ENCODE data around the gene MXRA8.
A peak's percentile ranks its signal among the peaks of the same experiment; 100 is the strongest.

DNA sequence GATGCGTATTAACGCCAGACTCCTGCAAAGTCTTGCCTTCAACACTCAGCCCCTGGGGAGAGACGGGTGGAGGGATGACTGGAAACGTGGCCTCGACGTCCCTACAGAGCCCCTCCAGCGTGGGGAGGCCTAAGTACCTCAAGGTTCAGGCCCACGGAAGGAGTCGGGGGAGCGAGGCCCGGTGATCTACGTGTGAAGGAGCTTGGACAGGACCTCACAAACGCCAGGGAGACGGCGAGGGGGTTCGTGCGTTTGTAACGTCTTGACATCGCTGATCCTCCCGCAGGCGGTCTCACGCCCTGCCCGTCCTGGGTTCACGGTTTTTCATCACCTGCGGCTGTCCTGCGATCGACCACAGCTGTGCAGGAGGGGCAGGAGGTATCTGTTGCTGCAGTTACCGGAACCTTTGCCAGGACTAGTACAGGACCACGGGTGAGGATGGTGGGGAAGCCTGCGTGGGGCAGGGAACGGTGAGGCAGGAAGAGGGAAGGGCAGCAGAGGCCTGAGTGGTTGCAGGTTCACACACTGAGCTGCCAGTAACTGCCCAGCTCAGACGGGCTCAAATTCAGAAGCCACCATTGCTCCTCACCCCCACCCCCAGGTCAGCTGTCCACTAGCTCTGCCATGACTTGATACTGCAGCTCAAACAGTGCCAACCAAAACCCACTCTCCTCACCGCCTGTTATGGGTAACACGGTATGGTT, 41.7 kb upstream of the MXRA8 start:
- TF ChIP-seq TARDBP (IDR thresholded peaks at IDR 0.05) (0 out of 2 replicates have a peak, but pooled peaks have one; percentile 2), EZH2 (IDR thresholded peaks at IDR 0.05; ENCODE audit: borderline replicate concordance, low read depth, low read length) (no peak), PHF8 (IDR thresholded peaks at IDR 0.05; ENCODE audit: borderline replicate concordance, low read length) (no peak), SMC3 (conservative IDR thresholded peaks at IDR 0.05; ENCODE audit: insufficient read depth, low read depth, low read length) (no peak)
- TF ChIP-seq, protein P1, sequence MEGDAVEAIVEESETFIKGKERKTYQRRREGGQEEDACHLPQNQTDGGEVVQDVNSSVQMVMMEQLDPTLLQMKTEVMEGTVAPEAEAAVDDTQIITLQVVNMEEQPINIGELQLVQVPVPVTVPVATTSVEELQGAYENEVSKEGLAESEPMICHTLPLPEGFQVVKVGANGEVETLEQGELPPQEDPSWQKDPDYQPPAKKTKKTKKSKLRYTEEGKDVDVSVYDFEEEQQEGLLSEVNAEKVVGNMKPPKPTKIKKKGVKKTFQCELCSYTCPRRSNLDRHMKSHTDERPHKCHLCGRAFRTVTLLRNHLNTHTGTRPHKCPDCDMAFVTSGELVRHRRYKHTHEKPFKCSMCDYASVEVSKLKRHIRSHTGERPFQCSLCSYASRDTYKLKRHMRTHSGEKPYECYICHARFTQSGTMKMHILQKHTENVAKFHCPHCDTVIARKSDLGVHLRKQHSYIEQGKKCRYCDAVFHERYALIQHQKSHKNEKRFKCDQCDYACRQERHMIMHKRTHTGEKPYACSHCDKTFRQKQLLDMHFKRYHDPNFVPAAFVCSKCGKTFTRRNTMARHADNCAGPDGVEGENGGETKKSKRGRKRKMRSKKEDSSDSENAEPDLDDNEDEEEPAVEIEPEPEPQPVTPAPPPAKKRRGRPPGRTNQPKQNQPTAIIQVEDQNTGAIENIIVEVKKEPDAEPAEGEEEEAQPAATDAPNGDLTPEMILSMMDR (IDR thresholded peaks at IDR 0.05 in 2 of 3, conservative IDR thresholded peaks at IDR 0.05 in 1 of 3; ENCODE audit: insufficient read depth in 2 of 3, low read depth in 1 of 3, low read length in 3 of 3) = no peak
- TF ChIP-seq, protein P2, sequence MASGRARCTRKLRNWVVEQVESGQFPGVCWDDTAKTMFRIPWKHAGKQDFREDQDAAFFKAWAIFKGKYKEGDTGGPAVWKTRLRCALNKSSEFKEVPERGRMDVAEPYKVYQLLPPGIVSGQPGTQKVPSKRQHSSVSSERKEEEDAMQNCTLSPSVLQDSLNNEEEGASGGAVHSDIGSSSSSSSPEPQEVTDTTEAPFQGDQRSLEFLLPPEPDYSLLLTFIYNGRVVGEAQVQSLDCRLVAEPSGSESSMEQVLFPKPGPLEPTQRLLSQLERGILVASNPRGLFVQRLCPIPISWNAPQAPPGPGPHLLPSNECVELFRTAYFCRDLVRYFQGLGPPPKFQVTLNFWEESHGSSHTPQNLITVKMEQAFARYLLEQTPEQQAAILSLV (tag; IDR thresholded peaks at IDR 0.05) = no peak
- TF ChIP-seq, protein P3, sequence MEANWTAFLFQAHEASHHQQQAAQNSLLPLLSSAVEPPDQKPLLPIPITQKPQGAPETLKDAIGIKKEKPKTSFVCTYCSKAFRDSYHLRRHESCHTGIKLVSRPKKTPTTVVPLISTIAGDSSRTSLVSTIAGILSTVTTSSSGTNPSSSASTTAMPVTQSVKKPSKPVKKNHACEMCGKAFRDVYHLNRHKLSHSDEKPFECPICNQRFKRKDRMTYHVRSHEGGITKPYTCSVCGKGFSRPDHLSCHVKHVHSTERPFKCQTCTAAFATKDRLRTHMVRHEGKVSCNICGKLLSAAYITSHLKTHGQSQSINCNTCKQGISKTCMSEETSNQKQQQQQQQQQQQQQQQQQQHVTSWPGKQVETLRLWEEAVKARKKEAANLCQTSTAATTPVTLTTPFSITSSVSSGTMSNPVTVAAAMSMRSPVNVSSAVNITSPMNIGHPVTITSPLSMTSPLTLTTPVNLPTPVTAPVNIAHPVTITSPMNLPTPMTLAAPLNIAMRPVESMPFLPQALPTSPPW (CRISPR knock-in tag; IDR thresholded peaks at IDR 0.05) = no peak
- TF ChIP-seq, protein P4, sequence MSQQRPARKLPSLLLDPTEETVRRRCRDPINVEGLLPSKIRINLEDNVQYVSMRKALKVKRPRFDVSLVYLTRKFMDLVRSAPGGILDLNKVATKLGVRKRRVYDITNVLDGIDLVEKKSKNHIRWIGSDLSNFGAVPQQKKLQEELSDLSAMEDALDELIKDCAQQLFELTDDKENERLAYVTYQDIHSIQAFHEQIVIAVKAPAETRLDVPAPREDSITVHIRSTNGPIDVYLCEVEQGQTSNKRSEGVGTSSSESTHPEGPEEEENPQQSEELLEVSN (IDR thresholded peaks at IDR 0.05; ENCODE audit: borderline replicate concordance in 1 of 2, extremely low read depth in 1 of 2, insufficient read depth in 1 of 2, insufficient read length in 1 of 2, low read depth in 1 of 2, low read length in 1 of 2, poor library complexity in 1 of 2, severe bottlenecking in 1 of 2) = no peak
